ENCODE results near the gene RIC1. TPM values are rescaled to one million over a fixed set of nuclear protein-coding genes. Genes with fewer than 3 reads are reported as not detected.

The RIC1 gene
- total and polyA plus RNA-seq, 7 experiments from 2014 or later, result 4.8 to 28.2 (median 24.4) TPM

DNA sequence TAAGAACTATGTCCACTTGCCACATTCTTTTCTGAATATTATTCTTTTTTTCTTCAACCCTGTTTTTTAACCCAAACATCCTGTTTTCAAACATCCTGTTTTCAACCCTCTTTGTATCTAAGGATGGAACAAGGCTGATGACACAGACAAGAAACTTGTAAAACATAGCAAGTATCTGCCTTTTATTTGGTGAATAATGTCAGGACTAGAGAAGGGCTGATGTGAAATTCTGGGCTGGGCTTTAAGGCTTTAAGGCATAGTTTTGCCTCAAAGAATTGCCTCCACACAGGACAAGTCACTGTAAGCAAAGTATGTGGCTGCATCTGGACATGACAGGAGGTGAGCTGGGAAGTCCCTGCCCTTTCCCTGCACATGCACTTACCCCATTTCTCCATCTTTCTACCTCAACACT, 42.5 kb upstream of the RIC1 start:
- H3K4me3 ChIP-seq (ENCODE audit: low read length), result no peak overlapping the region
- Mint-ChIP-seq H3K27ac (peak overlapping the region; percentile 85 to 99 (median 97)), H3K9me3 (peaks cover 0 to 4% (median 0%) of the 10 kb centered on the region in 11 donors)

DNA sequence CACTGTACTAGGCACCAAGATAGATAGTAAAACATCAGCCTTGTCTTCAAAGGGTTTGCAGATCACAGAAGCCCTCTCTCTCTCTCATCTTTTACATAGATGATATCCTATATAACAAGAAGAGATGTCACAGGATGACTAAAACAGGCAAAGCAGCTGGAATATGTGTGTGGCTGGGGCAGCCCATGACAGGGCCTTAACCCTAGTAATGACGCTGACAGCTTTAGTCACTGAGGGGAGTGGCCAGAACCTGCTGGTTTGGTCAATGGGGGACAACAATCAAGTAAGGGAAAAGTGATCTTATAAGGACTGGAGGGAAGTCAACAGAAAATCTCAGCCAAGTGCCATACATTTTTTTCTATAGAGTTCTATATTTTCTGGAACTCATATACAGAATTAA, 41.9 kb upstream of the RIC1 start:
- Histone ChIP-seq H3K4me1 (ENCODE audit: control insufficient read depth in 2 of 2, insufficient read depth in 2 of 2, low read length in 2 of 2) (peaks cover 24 to 32% of the 10 kb centered on the region in 2 donors), H3K27me3 (ENCODE audit: control insufficient read depth in 2 of 2, insufficient read depth in 2 of 2, low read length in 2 of 2) (no peaks in the 10 kb centered on the region), H3K27ac (ENCODE audit: low read depth, low read length) (peak overlapping the region; percentile 61), H3K9me3 (ENCODE audit: control insufficient read depth in 2 of 3, low read length in 3 of 3) (no peaks in the 10 kb centered on the region), H3K36me3 (ENCODE audit: control insufficient read depth in 2 of 3, insufficient read depth in 3 of 3, low read length in 3 of 3) (no peaks in the 10 kb centered on the region), H3K4me3 (ENCODE audit: low read length) (no peak overlapping the region)
- ATAC-seq, result no peak
- Mint-ChIP-seq H3K4me3 (peak overlapping the region in 8 of 10 donors; percentile 3 to 70 (median 58)), H3K4me1 (peaks cover 25 to 66% (median 50%) of the 10 kb centered on the region in 7 donors), H3K27me3 (peaks cover 0 to 7% (median 0%) of the 10 kb centered on the region in 5 donors), H3K27ac (peak overlapping the region; percentile 85 to 99 (median 97)), H3K36me3 (peaks cover 0 to 22% (median 0%) of the 10 kb centered on the region in 5 donors), H3K9me3 (no peaks in the 10 kb centered on the region)
- intact Hi-C loops (cut with micrococcal nuclease), result loop anchor here (5.0 to 10.0 kb wide), 4 partner anchors 55 to 602 kb away; partner anchors contain the start of genes RLN1 (in 2 of the 2), JAK2 (in 1 of the 2) and RLN2 (in 1 of the 2)
- CTCF ChIA-PET, result interaction anchor here (0.6 to 5.5 kb wide), 11 partner anchors 9 to 827 kb away, joined by 3 to 83 read pairs (median 4); partner anchors contain the start of genes CD274 and PLGRKT
- POLR2A ChIA-PET, result interaction anchor here (0.7 to 7.0 kb wide), 13 partner anchors 12 to 349 kb away, joined by 3 to 82 read pairs (median 5); partner anchors contain the start of genes CD274, PLGRKT and RIC1
- DNase-seq, result peak in 1 of 9 donors; percentile 48

More for the DNA sequence above, 42.5 kb upstream of the RIC1 start:
- H3K4me1 ChIP-seq (ENCODE audit: control insufficient read depth in 2 of 2, insufficient read depth in 2 of 2, low read length in 2 of 2), result peaks cover 24 to 32% of the 10 kb centered on the region in 2 donors
- H3K4me1 Mint-ChIP-seq, result peaks cover 25 to 71% (median 52%) of the 10 kb centered on the region in 7 donors
- ChIA-PET POLR2A (interaction anchor here (0.7 to 7.0 kb wide), 10 partner anchors 17 to 920 kb away, joined by 3 to 82 read pairs (median 5); partner anchors contain the start of genes CD274, PLGRKT, RIC1 and SPATA6L), CTCF (interaction anchor here (1.1 to 5.5 kb wide), 4 partner anchors 14 to 148 kb away, joined by 4 to 83 read pairs (median 24); partner anchors contain the start of genes CD274 and PLGRKT)
- peak; percentile 56 for ATAC-seq
- peaks cover 0 to 3% (median 0%) of the 10 kb centered on the region in 5 donors for H3K27me3 Mint-ChIP-seq
- H3K36me3 Mint-ChIP-seq, result peaks cover 0 to 24% (median 0%) of the 10 kb centered on the region in 5 donors
- H3K4me3 Mint-ChIP-seq, result peak overlapping the region in 9 of 10 donors; percentile 1 to 70 (median 54)
- H3K27me3 ChIP-seq (ENCODE audit: control insufficient read depth in 2 of 2, insufficient read depth in 2 of 2, low read length in 2 of 2), result no peaks in the 10 kb centered on the region
- H3K9me3 ChIP-seq (ENCODE audit: control insufficient read depth in 2 of 3, low read length in 3 of 3), result no peaks in the 10 kb centered on the region
- H3K27ac ChIP-seq (ENCODE audit: low read depth, low read length), result peak overlapping the region; percentile 61
- H3K36me3 ChIP-seq (ENCODE audit: control insufficient read depth in 2 of 3, insufficient read depth in 3 of 3, low read length in 3 of 3), result no peaks in the 10 kb centered on the region
- intact Hi-C loops (cut with micrococcal nuclease), result loop anchor here (1.0 to 10.0 kb wide), 9 partner anchors 28 to 602 kb away; partner anchors contain the start of genes CD274 (in 2 of the 2), RLN1 (in 2 of the 2), JAK2 (in 1 of the 2) and PDCD1LG2 (in 1 of the 2)
- DNase-seq, result peak in 7 of 9 donors; percentile 26 to 77 (median 57)

DNA sequence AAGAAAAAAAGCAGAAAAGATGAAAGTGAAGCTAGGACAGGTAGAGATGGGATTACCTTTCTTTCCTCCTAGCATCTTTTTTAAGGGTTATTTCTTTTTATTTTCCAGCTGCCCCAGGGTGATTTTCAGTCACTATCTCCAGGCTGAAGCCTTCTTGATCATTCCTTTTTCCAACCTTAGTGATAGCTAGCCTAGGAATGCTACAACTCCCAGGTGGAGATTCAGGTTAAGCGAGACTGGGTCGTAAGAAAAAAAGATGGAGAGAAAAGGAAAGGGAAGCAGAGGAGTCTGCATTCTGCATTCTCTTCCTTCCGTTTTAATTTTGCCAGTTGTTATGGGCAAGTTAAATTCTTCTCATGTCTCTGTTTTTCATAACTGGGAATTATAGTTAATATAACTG, 36.7 kb upstream of the RIC1 start:
- H3K27ac Mint-ChIP-seq, result no peak overlapping the region
- H3K27ac ChIP-seq (ENCODE audit: low read depth, low read length), result no peak overlapping the region
- DNase-seq, result no peak
- no peak for ATAC-seq
- POLR2A ChIA-PET, result interaction anchor here (0.8 kb wide), 1 partner anchor 142 kb away, joined by 4 read pairs; the partner anchor contains the start of gene CD274
- H3K4me3 ChIP-seq (ENCODE audit: low read length), result no peak overlapping the region
- H3K9me3 Mint-ChIP-seq, result no peaks in the 10 kb centered on the region
- no peaks in the 10 kb centered on the region for H3K9me3 ChIP-seq (ENCODE audit: control insufficient read depth in 2 of 3, low read length in 3 of 3)
- peaks cover 0 to 3% (median 0%) of the 10 kb centered on the region in 5 donors for H3K36me3 Mint-ChIP-seq
- CTCF ChIA-PET, result no interaction called here
- no peak overlapping the region for H3K4me3 Mint-ChIP-seq
- peaks cover 12 to 39% (median 18%) of the 10 kb centered on the region in 7 donors for H3K4me1 Mint-ChIP-seq
- no peaks in the 10 kb centered on the region for H3K27me3 ChIP-seq (ENCODE audit: control insufficient read depth in 2 of 2, insufficient read depth in 2 of 2, low read length in 2 of 2)
- H3K27me3 Mint-ChIP-seq, result peaks cover 0 to 7% (median 0%) of the 10 kb centered on the region in 5 donors
- intact Hi-C loops (cut with micrococcal nuclease), result loop anchor here in 1 of 2 donors (5.0 kb wide), 1 partner anchor 520 kb away; no protein-coding TSS in a partner anchor
- H3K4me1 ChIP-seq (ENCODE audit: control insufficient read depth in 2 of 2, insufficient read depth in 2 of 2, low read length in 2 of 2), result peaks cover 3 to 8% of the 10 kb centered on the region in 2 donors
- no peaks in the 10 kb centered on the region for H3K36me3 ChIP-seq (ENCODE audit: control insufficient read depth in 2 of 3, insufficient read depth in 3 of 3, low read length in 3 of 3)

DNA sequence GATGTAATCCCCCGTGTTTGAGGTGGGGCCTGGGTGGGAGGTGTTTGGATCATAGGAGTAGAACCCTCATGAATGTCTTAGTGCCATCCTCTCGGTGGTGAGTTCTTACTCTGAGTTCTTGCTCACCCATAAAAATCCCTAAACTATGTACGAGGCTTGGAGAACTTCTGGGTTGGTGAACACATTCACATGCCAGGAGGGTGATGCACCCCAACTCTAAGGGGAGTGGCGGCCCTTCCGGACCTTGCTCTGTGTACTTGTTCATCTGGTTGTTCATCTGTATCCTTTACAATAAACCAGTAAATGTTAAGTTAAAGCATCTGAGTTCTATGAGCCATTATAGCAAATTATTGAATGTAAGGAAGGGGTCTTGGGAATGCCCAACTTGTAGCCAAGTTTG, 36.0 kb upstream of the RIC1 start:
- Mint-ChIP-seq H3K4me3 (no peak overlapping the region), H3K27ac (peak overlapping the region in 2 of 9 donors; percentile 50 to 78), H3K27me3 (peaks cover 0 to 7% (median 0%) of the 10 kb centered on the region in 5 donors), H3K36me3 (peaks cover 0 to 7% (median 0%) of the 10 kb centered on the region in 5 donors), H3K4me1 (peaks cover 6 to 32% (median 12%) of the 10 kb centered on the region in 7 donors), H3K9me3 (no peaks in the 10 kb centered on the region)
- Histone ChIP-seq H3K9me3 (ENCODE audit: control insufficient read depth in 2 of 3, low read length in 3 of 3) (no peaks in the 10 kb centered on the region), H3K4me3 (ENCODE audit: low read length) (no peak overlapping the region), H3K27ac (ENCODE audit: low read depth, low read length) (no peak overlapping the region), H3K36me3 (ENCODE audit: control insufficient read depth in 2 of 3, insufficient read depth in 3 of 3, low read length in 3 of 3) (no peaks in the 10 kb centered on the region), H3K27me3 (ENCODE audit: control insufficient read depth in 2 of 2, insufficient read depth in 2 of 2, low read length in 2 of 2) (no peaks in the 10 kb centered on the region), H3K4me1 (ENCODE audit: control insufficient read depth in 2 of 2, insufficient read depth in 2 of 2, low read length in 2 of 2) (peaks cover 0 to 1% of the 10 kb centered on the region in 2 donors)
- no peak for ATAC-seq
- CTCF ChIA-PET, result no interaction called here
- POLR2A ChIA-PET, result no interaction called here
- intact Hi-C loops (cut with micrococcal nuclease), result loop anchor here in 1 of 2 donors (5.0 kb wide), 1 partner anchor 521 kb away; no protein-coding TSS in a partner anchor
- no peak for DNase-seq

DNA sequence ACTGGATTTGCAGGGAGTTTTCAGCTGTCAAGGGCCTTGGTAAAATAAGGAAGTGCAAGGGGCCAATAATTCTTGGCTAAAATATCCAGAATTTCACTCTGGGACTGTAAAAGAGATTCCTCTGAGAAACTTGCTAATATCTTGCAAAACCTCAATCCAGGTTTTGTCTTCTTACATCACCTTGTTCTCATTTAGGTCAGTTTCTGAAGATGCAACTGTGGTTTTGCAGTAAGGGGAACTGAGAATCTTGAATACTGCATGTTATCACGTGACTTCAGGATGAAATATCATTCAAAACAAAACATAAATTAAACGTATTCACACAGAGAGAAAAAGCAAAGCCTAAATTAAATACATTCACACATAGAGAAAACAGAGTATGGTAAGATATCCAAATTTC, 35.0 kb upstream of the RIC1 start:
- Histone ChIP-seq H3K4me3 (ENCODE audit: low read length) (no peak overlapping the region), H3K36me3 (ENCODE audit: control insufficient read depth in 2 of 3, insufficient read depth in 3 of 3, low read length in 3 of 3) (no peaks in the 10 kb centered on the region), H3K9me3 (ENCODE audit: control insufficient read depth in 2 of 3, low read length in 3 of 3) (no peaks in the 10 kb centered on the region), H3K27ac (ENCODE audit: low read depth, low read length) (no peak overlapping the region), H3K27me3 (ENCODE audit: control insufficient read depth in 2 of 2, insufficient read depth in 2 of 2, low read length in 2 of 2) (no peaks in the 10 kb centered on the region), H3K4me1 (ENCODE audit: control insufficient read depth in 2 of 2, insufficient read depth in 2 of 2, low read length in 2 of 2) (no peaks in the 10 kb centered on the region)
- peaks cover 0 to 8% (median 0%) of the 10 kb centered on the region in 5 donors for H3K36me3 Mint-ChIP-seq
- H3K9me3 Mint-ChIP-seq, result no peaks in the 10 kb centered on the region
- peaks cover 4 to 28% (median 11%) of the 10 kb centered on the region in 7 donors for H3K4me1 Mint-ChIP-seq
- intact Hi-C loops (cut with micrococcal nuclease), result loop anchor here in 1 of 2 donors (5.0 kb wide), 1 partner anchor 522 kb away; no protein-coding TSS in a partner anchor
- H3K27ac Mint-ChIP-seq, result peak overlapping the region in 2 of 9 donors; percentile 46 to 47
- DNase-seq (no peak), ATAC-seq (no peak)
- ChIA-PET POLR2A (interaction anchor here (0.7 kb wide), 1 partner anchor 151 kb away, joined by 3 read pairs; no protein-coding TSS in a partner anchor), CTCF (interaction anchor here (1.0 kb wide), 1 partner anchor 144 kb away, joined by 3 read pairs; the partner anchor contains the start of gene CD274)
- no peak overlapping the region for H3K4me3 Mint-ChIP-seq
- H3K27me3 Mint-ChIP-seq, result peaks cover 0 to 7% (median 0%) of the 10 kb centered on the region in 5 donors

DNA sequence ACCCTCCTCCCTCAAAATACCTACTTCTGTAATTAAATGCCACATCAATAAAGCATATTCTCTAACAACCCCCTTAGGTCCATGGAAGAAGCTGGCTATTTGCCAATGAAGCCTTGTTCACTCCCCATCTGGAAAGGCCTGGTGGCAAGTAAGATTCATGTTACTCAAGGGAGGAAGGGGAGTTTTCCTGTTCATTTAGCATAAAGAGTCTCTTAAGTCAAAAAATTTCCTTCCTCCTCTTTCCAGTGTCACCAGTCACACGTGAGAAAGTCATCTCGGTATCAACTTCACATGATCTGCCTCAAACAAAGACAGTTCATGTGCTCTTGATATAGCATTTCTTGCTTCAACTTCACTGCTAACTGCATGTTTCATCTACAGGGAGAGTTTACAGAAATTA, 32.7 kb upstream of the RIC1 start:
- Histone ChIP-seq H3K4me1 (ENCODE audit: control insufficient read depth in 2 of 2, insufficient read depth in 2 of 2, low read length in 2 of 2) (peaks cover 3% of the 10 kb centered on the region in 2 donors), H3K27me3 (ENCODE audit: control insufficient read depth in 2 of 2, insufficient read depth in 2 of 2, low read length in 2 of 2) (no peaks in the 10 kb centered on the region), H3K9me3 (ENCODE audit: control insufficient read depth in 2 of 3, low read length in 3 of 3) (no peaks in the 10 kb centered on the region), H3K27ac (ENCODE audit: low read depth, low read length) (no peak overlapping the region), H3K4me3 (ENCODE audit: low read length) (no peak overlapping the region), H3K36me3 (ENCODE audit: control insufficient read depth in 2 of 3, insufficient read depth in 3 of 3, low read length in 3 of 3) (no peaks in the 10 kb centered on the region)
- POLR2A ChIA-PET, result interaction anchor here (1.3 to 2.1 kb wide), 2 partner anchors 31 to 159 kb away, joined by 4 to 8 read pairs; partner anchors contain the start of gene PLGRKT
- peaks cover 0 to 6% (median 0%) of the 10 kb centered on the region in 5 donors for H3K27me3 Mint-ChIP-seq
- CTCF ChIA-PET, result interaction anchor here (0.5 to 2.1 kb wide), 5 partner anchors 9 to 810 kb away, joined by 3 to 10 read pairs (median 4); partner anchors contain the start of genes CD274 and INSL6
- ATAC-seq, result no peak
- H3K9me3 Mint-ChIP-seq, result no peaks in the 10 kb centered on the region
- peak overlapping the region in 3 of 9 donors; percentile 41 to 57 (median 45) for H3K27ac Mint-ChIP-seq
- DNase-seq, result no peak
- intact Hi-C loops (cut with micrococcal nuclease), result no loop called here
- H3K4me3 Mint-ChIP-seq, result no peak overlapping the region
- H3K4me1 Mint-ChIP-seq, result peaks cover 10 to 23% (median 16%) of the 10 kb centered on the region in 7 donors
- peaks cover 0 to 8% (median 0%) of the 10 kb centered on the region in 5 donors for H3K36me3 Mint-ChIP-seq
